Fibroblast of the aortic adventitia (primary cell): Measurements from ENCODE around the gene SCEL. TPM values are rescaled to one million over a fixed set of nuclear protein-coding genes. Genes with fewer than 3 reads are reported as not detected.

ENCODE experiments used
- DNase-seq: peaks from one replicate; pipeline ENCODE4 v3.0.0-alpha.2; 2010; ENCODE audit warnings: low read depth
- H3K4me3 ChIP-seq: 2 replicates; pipeline ENCODE4 v1.5.1; 2011; ENCODE audit warnings: low read depth, mild to moderate bottlenecking, control low read depth, low read length, moderate library complexity
- CTCF ChIP-seq: IDR thresholded peaks from 2 replicates; pipeline ENCODE4 v1.5.1; 2011; ENCODE audit warnings: mild to moderate bottlenecking, low read length, control low read depth, inconsistent platforms; ENCODE audit not compliant: insufficient read depth
- small RNA-seq: library from RNA; depleted of rRNA; stranded (forward); fragments of <200 nt; gene quantifications from one replicate; pipeline ENCODE3, GENCODE V24; 2012
- total RNA-seq: library from RNA; depleted of rRNA; stranded (reverse); fragments of >200 nt; gene quantifications from 2 replicates; pipeline ENCODE4 v1.2.3, GENCODE V29; 2012; ENCODE audit warnings: low replicate concordance

SCEL gene
- total RNA-seq, 1 donor, result not detected

GRCh38 chr13:77674852-77675251 is 139.3 kb downstream of the SCEL start:
- TF ChIP-seq CTCF, result no peak
- no peak for DNase-seq
- H3K4me3 ChIP-seq, result no peak overlapping the region

DNA sequence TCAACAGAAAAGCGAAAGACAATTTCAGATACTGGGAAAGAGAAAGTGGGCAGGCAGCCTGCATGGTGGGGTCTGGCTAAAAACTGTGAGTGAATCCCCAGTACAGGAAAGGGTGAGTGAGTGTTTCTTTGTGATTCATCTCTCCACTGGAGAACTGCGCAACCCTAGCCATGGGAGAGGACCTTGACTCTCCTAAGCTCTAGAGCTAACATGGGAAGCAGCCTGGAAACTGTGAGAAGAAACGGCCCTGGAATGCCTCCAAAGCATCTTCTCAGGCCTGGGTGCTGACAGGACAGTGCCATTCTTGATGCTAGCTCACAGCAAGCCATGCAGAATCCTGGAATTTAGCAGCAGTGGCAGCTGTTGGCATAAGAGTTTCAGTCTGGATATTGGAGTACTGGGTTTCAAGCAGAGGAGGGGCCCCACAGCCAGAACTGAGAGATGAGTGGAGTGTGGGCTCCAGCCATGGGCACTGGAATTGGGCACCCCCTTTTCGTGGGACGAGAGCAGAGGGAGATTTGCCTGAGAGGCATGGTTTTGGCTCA is 143.3 kb downstream of the SCEL start:
- H3K4me3 ChIP-seq, result no peak overlapping the region
- TF ChIP-seq CTCF, result no peak
- DNase-seq, result no peak

GRCh38 chr13:77687799-77688198 is 152.3 kb downstream of the SCEL start:
- DNase-seq, result no peak
- no peak for TF ChIP-seq CTCF

GRCh38 chr13:77691871-77692270 is 156.4 kb downstream of the SCEL start:
- no peak for DNase-seq
- no peak for TF ChIP-seq CTCF
- H3K4me3 ChIP-seq, result no peak overlapping the region

More at GRCh38 chr13:77687799-77688198, 152.3 kb downstream of the SCEL start:
- no peak overlapping the region for H3K4me3 ChIP-seq

GRCh38 chr13:77692746-77693448 is 157.4 kb downstream of the SCEL start:
- no peak overlapping the region for H3K4me3 ChIP-seq
- DNase-seq, result no peak
- TF ChIP-seq CTCF, result no peak

- DNase-seq, result no peak
- no peak overlapping the region for H3K4me3 ChIP-seq
- no peak for TF ChIP-seq CTCF
These were observed 158.0 kb downstream of the SCEL start for GRCh38 chr13:77693449-77693940.

Small RNA genes lying within 50 kb of the gene (small RNA-seq; reads per million reads assigned to genes)
- gene RNY3P7, result not detected
- gene SPTLC1P5, result not detected

Other genes starting within 250 kb of the SCEL start
- gene MYCBP2, start 208.6 kb upstream of the SCEL start, total RNA-seq, result 84.9 and 284 TPM in 2 replicates
- gene SLAIN1, start 162.0 kb downstream of the SCEL start, total RNA-seq, result 0.72 TPM in 1 of 2 replicates, not detected in the other